Measurements from ENCODE around the gene FAH.

DNA sequence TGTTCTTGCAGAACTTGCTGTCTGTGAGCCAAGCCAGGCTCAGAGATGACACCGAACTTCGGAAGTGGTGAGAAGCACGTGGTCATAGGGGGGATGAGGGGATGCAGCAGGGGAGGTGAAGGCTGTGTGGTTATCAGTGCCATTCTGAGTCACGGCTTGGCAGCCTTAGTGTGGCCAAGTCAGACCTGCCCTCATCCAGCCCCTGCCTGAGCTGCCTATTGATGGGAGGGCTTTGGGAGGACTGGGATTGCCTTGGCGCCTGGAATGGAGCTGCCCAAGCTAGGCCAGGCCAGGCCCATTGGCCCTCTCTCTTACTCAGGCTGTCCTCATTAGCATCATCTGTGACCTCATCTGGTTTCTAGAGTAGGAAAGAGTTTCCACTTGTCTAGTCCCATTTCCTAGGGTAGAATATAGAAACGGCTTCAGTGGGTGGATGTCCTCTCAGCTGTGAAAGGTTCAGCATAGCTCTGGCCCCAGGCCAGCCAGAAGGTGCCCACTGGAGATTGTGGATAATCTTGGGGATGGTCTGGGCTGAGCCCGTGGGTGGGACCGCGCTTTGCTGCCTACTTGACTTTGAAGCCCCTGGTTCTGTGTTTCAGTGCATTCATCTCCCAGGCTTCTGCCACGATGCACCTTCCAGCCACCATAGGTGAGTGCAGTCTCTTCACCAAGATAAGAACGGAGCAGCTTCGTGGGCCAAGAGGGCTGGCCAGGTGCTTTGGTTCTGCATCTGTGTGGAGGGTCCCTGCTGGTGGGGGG lies 7.2 kb downstream of the FAH start:
- TF ChIP-seq, protein P1, sequence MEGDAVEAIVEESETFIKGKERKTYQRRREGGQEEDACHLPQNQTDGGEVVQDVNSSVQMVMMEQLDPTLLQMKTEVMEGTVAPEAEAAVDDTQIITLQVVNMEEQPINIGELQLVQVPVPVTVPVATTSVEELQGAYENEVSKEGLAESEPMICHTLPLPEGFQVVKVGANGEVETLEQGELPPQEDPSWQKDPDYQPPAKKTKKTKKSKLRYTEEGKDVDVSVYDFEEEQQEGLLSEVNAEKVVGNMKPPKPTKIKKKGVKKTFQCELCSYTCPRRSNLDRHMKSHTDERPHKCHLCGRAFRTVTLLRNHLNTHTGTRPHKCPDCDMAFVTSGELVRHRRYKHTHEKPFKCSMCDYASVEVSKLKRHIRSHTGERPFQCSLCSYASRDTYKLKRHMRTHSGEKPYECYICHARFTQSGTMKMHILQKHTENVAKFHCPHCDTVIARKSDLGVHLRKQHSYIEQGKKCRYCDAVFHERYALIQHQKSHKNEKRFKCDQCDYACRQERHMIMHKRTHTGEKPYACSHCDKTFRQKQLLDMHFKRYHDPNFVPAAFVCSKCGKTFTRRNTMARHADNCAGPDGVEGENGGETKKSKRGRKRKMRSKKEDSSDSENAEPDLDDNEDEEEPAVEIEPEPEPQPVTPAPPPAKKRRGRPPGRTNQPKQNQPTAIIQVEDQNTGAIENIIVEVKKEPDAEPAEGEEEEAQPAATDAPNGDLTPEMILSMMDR (IDR thresholded peaks at IDR 0.05; ENCODE audit: low read depth, low read length, poor library complexity, severe bottlenecking): no peak
- TF ChIP-seq EZH2phosphoT487 (IDR thresholded peaks at IDR 0.05; ENCODE audit: borderline replicate concordance, low read length): no peak

All from DOHH2 (cell line).